IMR-90 (cell line): ENCODE measurements around the gene SH3RF2.

ENCODE experiments used
- FOS ChIP-seq: fragments of 150-350 bp; IDR thresholded peaks from 2 replicates; pipeline ENCODE4 v1.6.1; 2016; ENCODE audit warnings: low read depth, low read length
- SMC3 ChIP-seq: fragments of 150-350 bp; IDR thresholded peaks from 2 replicates; pipeline ENCODE4 v1.6.1; 2016; ENCODE audit warnings: low read depth, mild to moderate bottlenecking, antibody characterized with exemption, low read length, moderate library complexity
- TF ChIP-seq, protein P1 (sequence below): conservative IDR thresholded peaks from 2 replicates; pipeline ENCODE4 v1.5.1; 2012; ENCODE audit warnings: mild to moderate bottlenecking, low read depth, low read length, improper control_type of control experiment

DNA sequence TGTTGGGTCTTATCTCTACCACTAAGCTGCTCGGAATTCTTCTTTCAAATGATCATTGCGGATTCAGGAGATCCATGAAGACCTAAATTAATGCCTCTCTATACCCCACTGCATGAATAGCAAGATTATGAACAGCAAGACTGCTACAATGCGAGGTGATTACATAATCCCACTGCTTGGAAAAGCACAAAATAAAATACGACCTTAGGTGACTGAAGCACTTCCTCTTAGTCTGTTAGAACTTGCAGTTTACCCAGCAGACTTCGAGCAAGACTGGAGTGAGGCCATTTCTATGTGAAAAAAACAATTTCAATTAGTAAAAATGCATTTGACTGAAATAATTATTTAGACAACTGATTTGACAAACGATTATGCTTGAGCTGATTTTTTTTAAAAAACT, 59.8 kb downstream of the SH3RF2 start:
- TF ChIP-seq, protein P1, sequence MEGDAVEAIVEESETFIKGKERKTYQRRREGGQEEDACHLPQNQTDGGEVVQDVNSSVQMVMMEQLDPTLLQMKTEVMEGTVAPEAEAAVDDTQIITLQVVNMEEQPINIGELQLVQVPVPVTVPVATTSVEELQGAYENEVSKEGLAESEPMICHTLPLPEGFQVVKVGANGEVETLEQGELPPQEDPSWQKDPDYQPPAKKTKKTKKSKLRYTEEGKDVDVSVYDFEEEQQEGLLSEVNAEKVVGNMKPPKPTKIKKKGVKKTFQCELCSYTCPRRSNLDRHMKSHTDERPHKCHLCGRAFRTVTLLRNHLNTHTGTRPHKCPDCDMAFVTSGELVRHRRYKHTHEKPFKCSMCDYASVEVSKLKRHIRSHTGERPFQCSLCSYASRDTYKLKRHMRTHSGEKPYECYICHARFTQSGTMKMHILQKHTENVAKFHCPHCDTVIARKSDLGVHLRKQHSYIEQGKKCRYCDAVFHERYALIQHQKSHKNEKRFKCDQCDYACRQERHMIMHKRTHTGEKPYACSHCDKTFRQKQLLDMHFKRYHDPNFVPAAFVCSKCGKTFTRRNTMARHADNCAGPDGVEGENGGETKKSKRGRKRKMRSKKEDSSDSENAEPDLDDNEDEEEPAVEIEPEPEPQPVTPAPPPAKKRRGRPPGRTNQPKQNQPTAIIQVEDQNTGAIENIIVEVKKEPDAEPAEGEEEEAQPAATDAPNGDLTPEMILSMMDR = no peak
- TF ChIP-seq SMC3 (no peak), FOS (no peak)
